Gastroesophageal sphincter (tissue), 3 donors: ENCODE measurements around the gene SMARCAL1.
A peak's percentile ranks its signal among the peaks of the same experiment; 100 is the strongest.

Source experiments
- POLR2A ChIP-seq, 2 donors: fragments of 450-650 bp; IDR thresholded peaks; one replicate each; pipeline ENCODE4 v1.6.1; 2017; ENCODE audit warnings: antibody characterized with exemption in 2 of 2, mild to moderate bottlenecking in 2 of 2, moderate library complexity in 1 of 2
- TF ChIP-seq, protein P1 (sequence below), 4 experiments: fragments of 200-600 bp in 2 of 4; fragments of 450-650 bp in 2 of 4; sonication (generic) in 1 of 4; IDR thresholded peaks; one replicate each; pipeline ENCODE4 v1.5.1; 2017 to 2019; ENCODE audit warnings: antibody characterized with exemption in 4 of 4, mild to moderate bottlenecking in 2 of 4, moderate library complexity in 2 of 4

- no peak for TF ChIP-seq POLR2A (IDR thresholded peaks at IDR 0.05)
- TF ChIP-seq, protein P1, sequence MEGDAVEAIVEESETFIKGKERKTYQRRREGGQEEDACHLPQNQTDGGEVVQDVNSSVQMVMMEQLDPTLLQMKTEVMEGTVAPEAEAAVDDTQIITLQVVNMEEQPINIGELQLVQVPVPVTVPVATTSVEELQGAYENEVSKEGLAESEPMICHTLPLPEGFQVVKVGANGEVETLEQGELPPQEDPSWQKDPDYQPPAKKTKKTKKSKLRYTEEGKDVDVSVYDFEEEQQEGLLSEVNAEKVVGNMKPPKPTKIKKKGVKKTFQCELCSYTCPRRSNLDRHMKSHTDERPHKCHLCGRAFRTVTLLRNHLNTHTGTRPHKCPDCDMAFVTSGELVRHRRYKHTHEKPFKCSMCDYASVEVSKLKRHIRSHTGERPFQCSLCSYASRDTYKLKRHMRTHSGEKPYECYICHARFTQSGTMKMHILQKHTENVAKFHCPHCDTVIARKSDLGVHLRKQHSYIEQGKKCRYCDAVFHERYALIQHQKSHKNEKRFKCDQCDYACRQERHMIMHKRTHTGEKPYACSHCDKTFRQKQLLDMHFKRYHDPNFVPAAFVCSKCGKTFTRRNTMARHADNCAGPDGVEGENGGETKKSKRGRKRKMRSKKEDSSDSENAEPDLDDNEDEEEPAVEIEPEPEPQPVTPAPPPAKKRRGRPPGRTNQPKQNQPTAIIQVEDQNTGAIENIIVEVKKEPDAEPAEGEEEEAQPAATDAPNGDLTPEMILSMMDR (IDR thresholded peaks at IDR 0.05), result peak; percentile 47 to 78 (median 59)
These were observed 8.2 kb upstream of the SMARCAL1 start for GRCh38 chr2:216404010-216404618.
